ENCODE data around the gene KLHL13. TPM values are rescaled to one million over a fixed set of nuclear protein-coding genes. Genes with fewer than 3 reads are reported as not detected.

Gene KLHL13
- total and polyA plus RNA-seq, 2 experiments from 2014 or later = 0.43 TPM; not detected in 1

GRCh38 chrX:118000518-118000917 is 116.1 kb downstream of the KLHL13 start:
- DNase-seq = no peak
- H3K4me1 ChIP-seq (ENCODE audit: insufficient read depth) = no peaks in the 10 kb centered on the region
- no peaks in the 10 kb centered on the region for H3F3A ChIP-seq (ENCODE audit: insufficient read depth)
- H3K27me3 ChIP-seq (replicated peaks; ENCODE audit: insufficient read depth) = no peaks in the 10 kb centered on the region
- H3K27ac ChIP-seq = no peak overlapping the region
- H3K9ac ChIP-seq = no peak overlapping the region
- no peaks in the 10 kb centered on the region for H3K36me3 ChIP-seq (ENCODE audit: low read depth)
- H3K79me2 ChIP-seq (ENCODE audit: insufficient read depth) = no peaks in the 10 kb centered on the region
- H3K9me2 ChIP-seq (ENCODE audit: insufficient read depth) = no peaks in the 10 kb centered on the region
- H3K4me2 ChIP-seq (ENCODE audit: unreplicated experiment) = no peak overlapping the region
- H4K20me1 ChIP-seq (ENCODE audit: insufficient read depth) = no peaks in the 10 kb centered on the region
- TF ChIP-seq EZH2 (IDR thresholded peaks at IDR 0.05; ENCODE audit: insufficient read depth, poor library complexity, severe bottlenecking) (no peak), EZH2phosphoT487 (IDR thresholded peaks at IDR 0.05; ENCODE audit: insufficient read depth, low read depth) (no peak)
- H3K9me3 ChIP-seq (ENCODE audit: low read depth) = no peaks in the 10 kb centered on the region
- in situ Hi-C loops (cut with MboI) = no loop called here
- no peak overlapping the region for H3K4me3 ChIP-seq
- H2AFZ ChIP-seq = no peak overlapping the region

DNA sequence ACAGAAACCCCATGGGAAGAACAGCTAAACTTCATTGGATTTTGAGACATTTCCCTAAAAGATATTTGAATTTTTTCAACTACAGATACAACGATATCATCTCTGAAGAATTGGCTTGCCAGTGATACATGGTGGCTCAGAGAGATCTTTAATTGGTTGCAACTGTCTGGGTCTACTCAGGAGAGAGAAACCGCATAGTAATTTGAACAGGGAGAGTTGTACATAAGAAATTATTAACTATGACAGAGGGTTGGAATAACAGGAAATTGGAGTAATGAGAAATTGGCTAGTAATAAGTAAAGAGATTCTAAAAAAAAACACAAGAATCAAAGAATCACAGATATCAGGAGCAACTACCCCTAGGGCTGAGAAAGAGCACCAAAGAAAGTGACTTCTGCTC is 118.4 kb downstream of the KLHL13 start:
- H3K4me2 ChIP-seq (ENCODE audit: unreplicated experiment) = no peak overlapping the region

DNA sequence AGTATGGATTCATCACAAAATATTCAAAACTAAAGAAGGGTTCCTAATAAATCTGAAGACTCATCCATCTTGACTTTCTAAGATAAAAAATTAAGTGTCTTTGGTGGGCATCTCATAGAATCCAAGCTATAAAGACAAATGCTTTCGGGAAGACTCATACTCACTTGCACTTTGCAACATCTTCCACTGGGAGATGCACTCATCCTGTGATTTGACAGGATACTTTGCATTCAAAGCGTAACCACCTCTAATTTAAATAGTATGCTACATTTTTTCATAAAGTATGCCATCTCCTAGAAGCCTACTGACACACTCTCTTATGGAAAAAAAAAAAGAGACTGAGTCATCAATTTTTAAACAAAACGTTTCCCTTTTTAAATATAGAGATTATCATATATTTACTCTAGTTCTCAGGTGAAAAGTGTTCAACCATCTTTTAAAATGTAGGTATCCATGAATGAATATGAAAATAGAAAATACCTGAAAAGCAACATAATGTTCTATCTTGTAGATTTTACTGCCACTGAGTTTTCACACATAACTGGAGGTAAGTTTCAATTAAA is 119.6 kb downstream of the KLHL13 start:
- no peak overlapping the region for H3K27ac ChIP-seq
- no peaks in the 10 kb centered on the region for H3K27me3 ChIP-seq (replicated peaks; ENCODE audit: insufficient read depth)
- in situ Hi-C loops (cut with MboI) = loop anchor here (25.0 kb wide), 1 partner anchor 1510 kb away; no protein-coding TSS in a partner anchor
- no peak for DNase-seq
- H3K36me3 ChIP-seq (ENCODE audit: low read depth) = no peaks in the 10 kb centered on the region
- TF ChIP-seq EZH2 (IDR thresholded peaks at IDR 0.05; ENCODE audit: insufficient read depth, poor library complexity, severe bottlenecking) (no peak), EZH2phosphoT487 (IDR thresholded peaks at IDR 0.05; ENCODE audit: insufficient read depth, low read depth) (no peak)
- 45% methylated on average over 3 of the region's 3 CpGs for WGBS, 2 experiments (ENCODE audit: low coverage in 1 of 2, low lambda C conversion rate in 2 of 2, missing lambda C conversion rate in 2 of 2)
- no peak overlapping the region for H3K9ac ChIP-seq
- H2AFZ ChIP-seq = no peak overlapping the region
- H3K4me3 ChIP-seq = no peak overlapping the region
- H3K4me2 ChIP-seq (ENCODE audit: unreplicated experiment) = no peak overlapping the region
- H3K9me3 ChIP-seq (ENCODE audit: low read depth) = no peaks in the 10 kb centered on the region
- H3F3A ChIP-seq (ENCODE audit: insufficient read depth) = no peaks in the 10 kb centered on the region
- no peaks in the 10 kb centered on the region for H3K9me2 ChIP-seq (ENCODE audit: insufficient read depth)
- no peaks in the 10 kb centered on the region for H4K20me1 ChIP-seq (ENCODE audit: insufficient read depth)
- H3K4me1 ChIP-seq (ENCODE audit: insufficient read depth) = no peaks in the 10 kb centered on the region
- H3K79me2 ChIP-seq (ENCODE audit: insufficient read depth) = no peaks in the 10 kb centered on the region

More for the DNA sequence above, 118.4 kb downstream of the KLHL13 start:
- Histone ChIP-seq H3K27ac (no peak overlapping the region), H3K36me3 (ENCODE audit: low read depth) (no peaks in the 10 kb centered on the region), H3F3A (ENCODE audit: insufficient read depth) (no peaks in the 10 kb centered on the region), H3K27me3 (replicated peaks; ENCODE audit: insufficient read depth) (no peaks in the 10 kb centered on the region), H3K9me2 (ENCODE audit: insufficient read depth) (no peaks in the 10 kb centered on the region), H3K4me1 (ENCODE audit: insufficient read depth) (no peaks in the 10 kb centered on the region), H2AFZ (no peak overlapping the region), H4K20me1 (ENCODE audit: insufficient read depth) (no peaks in the 10 kb centered on the region), H3K9me3 (ENCODE audit: low read depth) (no peaks in the 10 kb centered on the region), H3K79me2 (ENCODE audit: insufficient read depth) (no peaks in the 10 kb centered on the region), H3K9ac (no peak overlapping the region), H3K4me3 (no peak overlapping the region)
- in situ Hi-C loops (cut with MboI) = loop anchor here (25.0 kb wide), 1 partner anchor 1511 kb away; no protein-coding TSS in a partner anchor
- no peak for DNase-seq
- TF ChIP-seq EZH2phosphoT487 (IDR thresholded peaks at IDR 0.05; ENCODE audit: insufficient read depth, low read depth) = no peak
- TF ChIP-seq EZH2 (IDR thresholded peaks at IDR 0.05; ENCODE audit: insufficient read depth, poor library complexity, severe bottlenecking) = no peak
- 25 to 31% methylated on average over 2 of the region's 2 CpGs for WGBS, 2 experiments (ENCODE audit: low coverage in 1 of 2, low lambda C conversion rate in 2 of 2, missing lambda C conversion rate in 2 of 2)

GRCh38 chrX:117996408-117996807 is 120.2 kb downstream of the KLHL13 start:
- Histone ChIP-seq H3K9me3 (ENCODE audit: low read depth) (no peaks in the 10 kb centered on the region), H4K20me1 (ENCODE audit: insufficient read depth) (no peaks in the 10 kb centered on the region), H3K27ac (no peak overlapping the region), H3K79me2 (ENCODE audit: insufficient read depth) (no peaks in the 10 kb centered on the region), H3K4me3 (no peak overlapping the region), H3K4me1 (ENCODE audit: insufficient read depth) (no peaks in the 10 kb centered on the region), H3F3A (ENCODE audit: insufficient read depth) (no peaks in the 10 kb centered on the region), H3K27me3 (replicated peaks; ENCODE audit: insufficient read depth) (no peaks in the 10 kb centered on the region), H3K9ac (no peak overlapping the region), H3K9me2 (ENCODE audit: insufficient read depth) (no peaks in the 10 kb centered on the region), H2AFZ (no peak overlapping the region), H3K36me3 (ENCODE audit: low read depth) (no peaks in the 10 kb centered on the region), H3K4me2 (ENCODE audit: unreplicated experiment) (no peak overlapping the region)
- WGBS, 2 experiments (ENCODE audit: low coverage in 1 of 2, low lambda C conversion rate in 2 of 2, missing lambda C conversion rate in 2 of 2) = 51 to 57% methylated on average over 4 of the region's 4 CpGs
- TF ChIP-seq EZH2 (IDR thresholded peaks at IDR 0.05; ENCODE audit: insufficient read depth, poor library complexity, severe bottlenecking) (no peak), EZH2phosphoT487 (IDR thresholded peaks at IDR 0.05; ENCODE audit: insufficient read depth, low read depth) (no peak)
- no peak for DNase-seq
- in situ Hi-C loops (cut with MboI) = loop anchor here (25.0 kb wide), 1 partner anchor 1509 kb away; no protein-coding TSS in a partner anchor
